Measurements from ENCODE around the gene CCDC34.
"Not testable (repeated sequence)": the region's sequence is repeated elsewhere in the genome, so short reads cannot be mapped to it uniquely, and the experiment has no call there.

The CCDC34 gene

GRCh38 chr11:27327064-27327463, 36.0 kb downstream of the CCDC34 start:
- not testable (repeated sequence) for H3K4me3 ChIP-seq (ENCODE audit: low read length); H3K4ac ChIP-seq (ENCODE audit: low read depth, low read length); H3K23ac ChIP-seq (ENCODE audit: low read length); H2BK5ac ChIP-seq (ENCODE audit: low read length); H4K5ac ChIP-seq (ENCODE audit: low read length); H3K27ac ChIP-seq (ENCODE audit: low read depth, low read length); H3K18ac ChIP-seq (ENCODE audit: low read length); H2BK15ac ChIP-seq (replicated peaks; ENCODE audit: low read depth); H3K4me2 ChIP-seq (ENCODE audit: low read length); H3K4me1 ChIP-seq (ENCODE audit: control insufficient read depth, low read depth, low read length); H2BK120ac ChIP-seq (ENCODE audit: low read depth, low read length); H3K79me1 ChIP-seq (ENCODE audit: low read length); H3K56ac ChIP-seq (ENCODE audit: low read length); H2AK5ac ChIP-seq (ENCODE audit: low read length); DNase-seq; H3K79me2 ChIP-seq (ENCODE audit: control insufficient read depth, insufficient read depth, low read length); H3K27me3 ChIP-seq (ENCODE audit: insufficient read depth, low read length, poor library complexity); H4K8ac ChIP-seq (ENCODE audit: low read depth, low read length); H3K9ac ChIP-seq (ENCODE audit: low read length); H3K36me3 ChIP-seq (ENCODE audit: control insufficient read depth, insufficient read depth, low read length)
- no CpG with 5 or more reads among the region's 2 CpGs for WGBS (ENCODE audit: extremely low coverage, insufficient coverage, low lambda C conversion rate)

DNA sequence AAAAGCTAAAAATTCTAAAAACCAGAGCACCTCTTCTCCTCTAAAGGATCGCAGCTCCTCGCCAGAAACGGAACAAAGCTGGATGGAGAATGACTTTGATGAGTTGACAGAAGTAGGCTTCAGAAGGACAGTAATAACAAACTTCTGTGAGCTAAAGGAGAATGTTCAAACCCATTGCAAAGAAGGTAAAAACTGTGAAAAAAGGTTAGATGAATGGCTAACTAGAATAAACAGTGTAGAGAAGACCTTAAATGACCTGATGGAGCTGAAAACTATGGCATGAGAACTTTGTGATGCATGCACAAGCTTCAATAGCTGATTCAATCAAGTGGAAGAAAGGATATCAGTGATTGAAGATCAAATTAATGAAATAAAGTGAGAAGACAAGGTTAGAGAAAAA, 40.8 kb downstream of the CCDC34 start:
- not testable (repeated sequence) for H3K18ac ChIP-seq (ENCODE audit: low read length); H2AK5ac ChIP-seq (ENCODE audit: low read length); H3K4me1 ChIP-seq (ENCODE audit: control insufficient read depth, low read depth, low read length); H2BK15ac ChIP-seq (replicated peaks; ENCODE audit: low read depth); H2BK120ac ChIP-seq (ENCODE audit: low read depth, low read length); H2BK5ac ChIP-seq (ENCODE audit: low read length); H3K27me3 ChIP-seq (ENCODE audit: insufficient read depth, low read length, poor library complexity); H4K5ac ChIP-seq (ENCODE audit: low read length); H4K8ac ChIP-seq (ENCODE audit: low read depth, low read length); H3K79me1 ChIP-seq (ENCODE audit: low read length); H3K56ac ChIP-seq (ENCODE audit: low read length); H3K4ac ChIP-seq (ENCODE audit: low read depth, low read length); DNase-seq; H3K23ac ChIP-seq (ENCODE audit: low read length); H3K4me2 ChIP-seq (ENCODE audit: low read length); H3K9ac ChIP-seq (ENCODE audit: low read length); H3K36me3 ChIP-seq (ENCODE audit: control insufficient read depth, insufficient read depth, low read length); H3K79me2 ChIP-seq (ENCODE audit: control insufficient read depth, insufficient read depth, low read length); H3K4me3 ChIP-seq (ENCODE audit: low read length); H3K27ac ChIP-seq (ENCODE audit: low read depth, low read length)
- no CpG with 5 or more reads among the region's 3 CpGs for WGBS (ENCODE audit: extremely low coverage, insufficient coverage, low lambda C conversion rate)

GRCh38 chr11:27321340-27321739, 41.7 kb downstream of the CCDC34 start:
- not testable (repeated sequence) for H3K27me3 ChIP-seq (ENCODE audit: insufficient read depth, low read length, poor library complexity); H3K79me1 ChIP-seq (ENCODE audit: low read length); H2BK5ac ChIP-seq (ENCODE audit: low read length); H3K56ac ChIP-seq (ENCODE audit: low read length); H4K5ac ChIP-seq (ENCODE audit: low read length); H3K23ac ChIP-seq (ENCODE audit: low read length); H4K8ac ChIP-seq (ENCODE audit: low read depth, low read length); H2BK15ac ChIP-seq (replicated peaks; ENCODE audit: low read depth); H3K4me2 ChIP-seq (ENCODE audit: low read length); H3K18ac ChIP-seq (ENCODE audit: low read length); H3K4me1 ChIP-seq (ENCODE audit: control insufficient read depth, low read depth, low read length); H3K79me2 ChIP-seq (ENCODE audit: control insufficient read depth, insufficient read depth, low read length); H3K27ac ChIP-seq (ENCODE audit: low read depth, low read length); H3K9ac ChIP-seq (ENCODE audit: low read length); H3K4ac ChIP-seq (ENCODE audit: low read depth, low read length); H2AK5ac ChIP-seq (ENCODE audit: low read length); DNase-seq; H2BK120ac ChIP-seq (ENCODE audit: low read depth, low read length); H3K36me3 ChIP-seq (ENCODE audit: control insufficient read depth, insufficient read depth, low read length); H3K4me3 ChIP-seq (ENCODE audit: low read length)
- WGBS (ENCODE audit: extremely low coverage, insufficient coverage, low lambda C conversion rate) = no CpG with 5 or more reads among the region's 10 CpGs

GRCh38 chr11:27319072-27319471, 43.9 kb downstream of the CCDC34 start:
- WGBS (ENCODE audit: extremely low coverage, insufficient coverage, low lambda C conversion rate) = no CpG with 5 or more reads among the region's 2 CpGs
- no peaks in the 10 kb centered on the region for H3K27me3 ChIP-seq (ENCODE audit: insufficient read depth, low read length, poor library complexity)
- H2BK5ac ChIP-seq (ENCODE audit: low read length) = no peak overlapping the region
- H4K8ac ChIP-seq (ENCODE audit: low read depth, low read length) = no peak overlapping the region
- DNase-seq = peak; percentile 64
- H4K5ac ChIP-seq (ENCODE audit: low read length) = no peak overlapping the region
- H3K79me1 ChIP-seq (ENCODE audit: low read length) = no peaks in the 10 kb centered on the region
- no peaks in the 10 kb centered on the region for H3K36me3 ChIP-seq (ENCODE audit: control insufficient read depth, insufficient read depth, low read length)
- H3K4me2 ChIP-seq (ENCODE audit: low read length) = no peak overlapping the region
- no peak overlapping the region for H3K56ac ChIP-seq (ENCODE audit: low read length)
- H2BK120ac ChIP-seq (ENCODE audit: low read depth, low read length) = no peak overlapping the region
- no peak overlapping the region for H3K4ac ChIP-seq (ENCODE audit: low read depth, low read length)
- no peak overlapping the region for H2AK5ac ChIP-seq (ENCODE audit: low read length)
- H3K4me3 ChIP-seq (ENCODE audit: low read length) = no peak overlapping the region
- H3K79me2 ChIP-seq (ENCODE audit: control insufficient read depth, insufficient read depth, low read length) = no peaks in the 10 kb centered on the region
- H3K27ac ChIP-seq (ENCODE audit: low read depth, low read length) = no peak overlapping the region
- no peak overlapping the region for H3K18ac ChIP-seq (ENCODE audit: low read length)
- H3K23ac ChIP-seq (ENCODE audit: low read length) = no peak overlapping the region
- H2BK15ac ChIP-seq (replicated peaks; ENCODE audit: low read depth) = no peak overlapping the region
- H3K4me1 ChIP-seq (ENCODE audit: control insufficient read depth, low read depth, low read length) = no peaks in the 10 kb centered on the region
- no peak overlapping the region for H3K9ac ChIP-seq (ENCODE audit: low read length)

- no peak overlapping the region for H3K27ac ChIP-seq (ENCODE audit: low read depth, low read length)
- no CpG with 5 or more reads among the region's 2 CpGs for WGBS (ENCODE audit: extremely low coverage, insufficient coverage, low lambda C conversion rate)
- H3K18ac ChIP-seq (ENCODE audit: low read length) = no peak overlapping the region
- H4K8ac ChIP-seq (ENCODE audit: low read depth, low read length) = no peak overlapping the region
- no peak overlapping the region for H2BK15ac ChIP-seq (replicated peaks; ENCODE audit: low read depth)
- no peaks in the 10 kb centered on the region for H3K79me2 ChIP-seq (ENCODE audit: control insufficient read depth, insufficient read depth, low read length)
- no peak overlapping the region for H3K4me2 ChIP-seq (ENCODE audit: low read length)
- H3K36me3 ChIP-seq (ENCODE audit: control insufficient read depth, insufficient read depth, low read length) = no peaks in the 10 kb centered on the region
- H3K23ac ChIP-seq (ENCODE audit: low read length) = no peak overlapping the region
- no peak overlapping the region for H2BK5ac ChIP-seq (ENCODE audit: low read length)
- H4K5ac ChIP-seq (ENCODE audit: low read length) = no peak overlapping the region
- H2BK120ac ChIP-seq (ENCODE audit: low read depth, low read length) = no peak overlapping the region
- H3K27me3 ChIP-seq (ENCODE audit: insufficient read depth, low read length, poor library complexity) = no peaks in the 10 kb centered on the region
- no peak overlapping the region for H3K4ac ChIP-seq (ENCODE audit: low read depth, low read length)
- H3K9ac ChIP-seq (ENCODE audit: low read length) = no peak overlapping the region
- H3K4me1 ChIP-seq (ENCODE audit: control insufficient read depth, low read depth, low read length) = no peaks in the 10 kb centered on the region
- no peak overlapping the region for H2AK5ac ChIP-seq (ENCODE audit: low read length)
- no peaks in the 10 kb centered on the region for H3K79me1 ChIP-seq (ENCODE audit: low read length)
- H3K56ac ChIP-seq (ENCODE audit: low read length) = no peak overlapping the region
- peak; percentile 60 for DNase-seq
- H3K4me3 ChIP-seq (ENCODE audit: low read length) = no peak overlapping the region
Observed at GRCh38 chr11:27317751-27318150, 45.3 kb downstream of the CCDC34 start.

DNA sequence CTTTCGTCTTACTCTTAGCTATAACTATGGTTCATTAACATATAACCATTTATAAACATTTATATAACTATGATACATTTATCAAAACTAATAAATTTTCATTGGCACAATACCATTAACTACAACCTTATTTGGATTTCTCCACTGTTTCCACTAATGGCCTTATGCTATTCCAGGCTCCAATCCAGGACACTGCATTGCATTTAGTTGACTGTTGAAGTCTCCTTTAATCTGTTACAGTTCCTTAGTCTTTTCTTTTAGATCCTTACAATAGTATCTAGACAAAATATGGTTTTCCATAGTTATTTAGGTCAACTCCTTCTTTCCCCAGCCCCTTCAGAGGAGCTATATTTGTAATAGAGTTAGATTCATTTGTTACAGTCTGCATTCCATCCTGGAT, 47.2 kb downstream of the CCDC34 start:
- Histone ChIP-seq H3K4me1 (ENCODE audit: control insufficient read depth, low read depth, low read length) (no peaks in the 10 kb centered on the region), H2BK120ac (ENCODE audit: low read depth, low read length) (no peak overlapping the region), H3K4me3 (ENCODE audit: low read length) (no peak overlapping the region), H2BK5ac (ENCODE audit: low read length) (no peak overlapping the region), H3K27me3 (ENCODE audit: insufficient read depth, low read length, poor library complexity) (no peaks in the 10 kb centered on the region), H3K27ac (ENCODE audit: low read depth, low read length) (no peak overlapping the region), H3K4me2 (ENCODE audit: low read length) (no peak overlapping the region), H4K5ac (ENCODE audit: low read length) (no peak overlapping the region), H3K56ac (ENCODE audit: low read length) (no peak overlapping the region), H4K8ac (ENCODE audit: low read depth, low read length) (no peak overlapping the region), H3K9ac (ENCODE audit: low read length) (no peak overlapping the region), H3K18ac (ENCODE audit: low read length) (no peak overlapping the region), H2BK15ac (replicated peaks; ENCODE audit: low read depth) (no peak overlapping the region), H2AK5ac (ENCODE audit: low read length) (no peak overlapping the region), H3K4ac (ENCODE audit: low read depth, low read length) (no peak overlapping the region), H3K36me3 (ENCODE audit: control insufficient read depth, insufficient read depth, low read length) (no peaks in the 10 kb centered on the region), H3K79me1 (ENCODE audit: low read length) (no peaks in the 10 kb centered on the region), H3K23ac (ENCODE audit: low read length) (no peak overlapping the region), H3K79me2 (ENCODE audit: control insufficient read depth, insufficient read depth, low read length) (no peaks in the 10 kb centered on the region)
- DNase-seq = no peak
- no CpG with 5 or more reads among the region's 1 CpG for WGBS (ENCODE audit: extremely low coverage, insufficient coverage, low lambda C conversion rate)

Measured in mesendoderm (in vitro differentiated cells).